Calu3 (cell line): ENCODE measurements around the gene ARHGEF12. TPM values are rescaled to one million over a fixed set of nuclear protein-coding genes. Genes with fewer than 3 reads are reported as not detected.

Source experiments
- BruUV-seq: library from RNA; stranded (reverse); fragments of 400-500 nt; replicated peaks from 2 replicates; lab custom pipeline; 2021; lab: Mats Ljungman, UMichigan
- CTCF ChIA-PET: fragments of 300-600 bp; sonication (Branson Sonifier 250); formaldehyde crosslinking; loops from one replicate; lab custom pipeline; 2022; ENCODE audit warnings: antibody characterized with exemption; lab: Charles Lee
- DNase-seq: peaks from one replicate; pipeline ENCODE4 v3.0.0; 2022
- H3K27ac Mint-ChIP-seq: one replicate; pipeline ENCODE4 v1.8.0; 2022; ENCODE audit warnings: mixed read lengths; ENCODE audit not compliant: unreplicated experiment
- H3K27me3 Mint-ChIP-seq: one replicate; pipeline ENCODE4 v1.8.0; 2022; ENCODE audit warnings: mixed read lengths; ENCODE audit not compliant: unreplicated experiment
- H3K36me3 Mint-ChIP-seq: one replicate; pipeline ENCODE4 v1.8.0; 2022; ENCODE audit warnings: mild to moderate bottlenecking, moderate library complexity, mixed read lengths; ENCODE audit not compliant: insufficient read depth, unreplicated experiment
- H3K4me1 Mint-ChIP-seq: one replicate; pipeline ENCODE4 v1.8.0; 2022; ENCODE audit warnings: mild to moderate bottlenecking, low read depth, mixed read lengths; ENCODE audit not compliant: unreplicated experiment
- H3K4me3 Mint-ChIP-seq: one replicate; pipeline ENCODE4 v1.8.0; 2022; ENCODE audit warnings: mild to moderate bottlenecking, low read depth, moderate library complexity, mixed read lengths; ENCODE audit not compliant: unreplicated experiment
- H3K9me3 Mint-ChIP-seq: one replicate; pipeline ENCODE4 v1.8.0; 2022; ENCODE audit warnings: low read depth, mixed read lengths; ENCODE audit not compliant: unreplicated experiment
- intact Hi-C: fragments of 100-400 bp; cut with micrococcal nuclease; formaldehyde crosslinking; loops from one replicate; pipeline ENCODE4 v1.10.0; 2022; ENCODE audit not compliant: unreplicated experiment
- total RNA-seq: library from RNA; stranded (reverse); gene quantifications from 2 replicates; pipeline ENCODE4 v1.2.3, GENCODE V29; 2022
- TF ChIP-seq, protein P1 (sequence below): fragments of 200-600 bp; IDR thresholded peaks from one replicate; pipeline ENCODE4 v1.8.0; 2022; ENCODE audit warnings: antibody characterized with exemption; ENCODE audit not compliant: unreplicated experiment

ARHGEF12 gene
- total RNA-seq, 1 experiment from 2014 or later, result 50.0 TPM

DNA sequence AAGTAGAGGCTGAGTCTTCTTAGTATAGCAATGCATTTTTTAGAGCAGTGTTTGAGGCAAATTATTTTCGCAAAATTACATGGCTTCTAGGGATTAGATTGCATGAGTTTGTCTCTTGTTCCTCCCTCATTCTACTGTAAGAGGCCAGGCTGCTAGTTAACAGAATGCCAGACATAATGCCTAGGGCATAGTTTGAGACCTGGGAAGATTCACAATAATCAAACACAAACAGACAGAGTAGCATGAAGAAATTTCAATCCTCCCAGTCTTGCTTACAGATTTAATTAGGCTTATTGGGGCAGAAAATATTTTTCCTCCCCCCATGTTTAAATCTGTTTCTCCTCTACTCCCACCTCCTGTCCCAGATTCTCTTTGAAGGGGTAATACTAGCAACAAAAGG lies 48.3 kb downstream of the ARHGEF12 start:
- BruUV-seq, result no TSS peak
- intact Hi-C loops, result no loop called here
- TF ChIP-seq, protein P1, sequence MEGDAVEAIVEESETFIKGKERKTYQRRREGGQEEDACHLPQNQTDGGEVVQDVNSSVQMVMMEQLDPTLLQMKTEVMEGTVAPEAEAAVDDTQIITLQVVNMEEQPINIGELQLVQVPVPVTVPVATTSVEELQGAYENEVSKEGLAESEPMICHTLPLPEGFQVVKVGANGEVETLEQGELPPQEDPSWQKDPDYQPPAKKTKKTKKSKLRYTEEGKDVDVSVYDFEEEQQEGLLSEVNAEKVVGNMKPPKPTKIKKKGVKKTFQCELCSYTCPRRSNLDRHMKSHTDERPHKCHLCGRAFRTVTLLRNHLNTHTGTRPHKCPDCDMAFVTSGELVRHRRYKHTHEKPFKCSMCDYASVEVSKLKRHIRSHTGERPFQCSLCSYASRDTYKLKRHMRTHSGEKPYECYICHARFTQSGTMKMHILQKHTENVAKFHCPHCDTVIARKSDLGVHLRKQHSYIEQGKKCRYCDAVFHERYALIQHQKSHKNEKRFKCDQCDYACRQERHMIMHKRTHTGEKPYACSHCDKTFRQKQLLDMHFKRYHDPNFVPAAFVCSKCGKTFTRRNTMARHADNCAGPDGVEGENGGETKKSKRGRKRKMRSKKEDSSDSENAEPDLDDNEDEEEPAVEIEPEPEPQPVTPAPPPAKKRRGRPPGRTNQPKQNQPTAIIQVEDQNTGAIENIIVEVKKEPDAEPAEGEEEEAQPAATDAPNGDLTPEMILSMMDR, result no peak
- CTCF ChIA-PET, result no interaction called here
- no peaks in the 10 kb centered on the region for H3K27me3 Mint-ChIP-seq
- H3K27ac Mint-ChIP-seq, result no peak overlapping the region
- H3K9me3 Mint-ChIP-seq, result no peaks in the 10 kb centered on the region
- H3K36me3 Mint-ChIP-seq, result no peaks in the 10 kb centered on the region
- H3K4me1 Mint-ChIP-seq, result peaks cover 20% of the 10 kb centered on the region
- H3K4me3 Mint-ChIP-seq, result no peak overlapping the region
- DNase-seq, result no peak

DNA sequence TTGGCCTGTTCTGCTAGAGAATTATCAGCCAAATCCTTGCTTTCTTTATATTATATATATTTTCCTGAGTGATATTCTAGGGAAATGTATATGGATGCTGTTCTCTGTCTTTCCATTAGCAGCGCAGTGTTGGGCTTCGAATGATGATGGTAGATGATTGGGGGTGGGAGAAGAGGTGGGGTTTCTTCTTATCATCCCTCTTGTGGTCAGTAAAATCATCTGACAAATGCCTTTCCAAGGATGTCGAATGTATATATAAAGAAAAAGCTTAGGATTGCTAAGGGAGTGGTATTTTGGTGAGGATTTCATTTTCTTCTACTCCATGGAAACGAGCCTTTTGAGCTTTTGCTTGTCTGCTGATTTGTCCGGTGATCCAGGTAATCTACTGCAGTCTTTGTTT lies 48.9 kb downstream of the ARHGEF12 start:
- peaks cover 26% of the 10 kb centered on the region for H3K4me1 Mint-ChIP-seq
- CTCF ChIA-PET, result no interaction called here
- no peak overlapping the region for H3K4me3 Mint-ChIP-seq
- H3K27ac Mint-ChIP-seq, result no peak overlapping the region
- BruUV-seq, result no TSS peak
- peaks cover 4% of the 10 kb centered on the region for H3K9me3 Mint-ChIP-seq
- intact Hi-C loops, result no loop called here
- TF ChIP-seq, protein P1, result no peak
- H3K36me3 Mint-ChIP-seq, result no peaks in the 10 kb centered on the region
- DNase-seq, result no peak
- no peaks in the 10 kb centered on the region for H3K27me3 Mint-ChIP-seq

DNA sequence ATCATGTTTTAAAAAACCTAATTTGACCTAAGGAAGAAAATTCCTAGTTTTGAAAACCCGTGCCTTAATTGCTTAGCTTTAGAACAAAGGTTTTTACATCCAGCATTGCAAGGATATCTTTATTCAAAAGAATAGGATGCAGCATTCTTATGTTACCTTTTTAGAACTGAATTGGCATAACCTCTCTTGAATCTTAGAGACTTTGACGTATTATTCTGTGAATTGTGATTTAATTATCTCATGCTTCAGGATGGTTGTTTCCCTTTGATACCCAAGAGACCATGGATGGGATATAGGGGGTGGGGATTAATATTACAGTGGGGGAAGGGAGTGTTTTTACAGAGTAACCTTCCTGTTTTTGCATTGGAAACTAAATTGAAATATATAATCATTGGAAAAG lies 49.4 kb downstream of the ARHGEF12 start:
- H3K9me3 Mint-ChIP-seq, result peaks cover 4% of the 10 kb centered on the region
- H3K36me3 Mint-ChIP-seq, result no peaks in the 10 kb centered on the region
- no peak overlapping the region for H3K4me3 Mint-ChIP-seq
- BruUV-seq, result no TSS peak
- CTCF ChIA-PET, result no interaction called here
- intact Hi-C loops, result no loop called here
- no peak for DNase-seq
- H3K4me1 Mint-ChIP-seq, result peaks cover 31% of the 10 kb centered on the region
- TF ChIP-seq, protein P1, result no peak
- no peaks in the 10 kb centered on the region for H3K27me3 Mint-ChIP-seq
- no peak overlapping the region for H3K27ac Mint-ChIP-seq

DNA sequence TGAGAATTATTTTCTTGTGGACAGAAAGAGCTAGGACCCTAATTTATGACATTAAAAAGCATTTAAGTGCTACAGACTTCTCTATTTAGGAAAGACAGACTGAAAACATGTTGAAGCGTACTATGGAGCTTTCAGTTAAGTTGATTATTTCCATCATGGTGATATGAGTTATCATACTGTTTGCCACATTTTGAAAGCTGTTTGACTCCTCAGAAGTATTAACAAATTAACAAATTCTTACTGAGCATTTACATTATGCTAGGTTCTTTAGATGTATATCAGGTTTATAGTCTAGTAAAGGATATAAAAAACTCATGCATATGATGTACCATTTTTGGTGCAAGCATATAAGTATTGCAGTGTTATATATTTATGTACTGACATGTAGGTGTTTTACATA lies 50.1 kb downstream of the ARHGEF12 start:
- peaks cover 4% of the 10 kb centered on the region for H3K9me3 Mint-ChIP-seq
- no TSS peak for BruUV-seq
- TF ChIP-seq, protein P1, result no peak
- no peak overlapping the region for H3K4me3 Mint-ChIP-seq
- H3K4me1 Mint-ChIP-seq, result peaks cover 26% of the 10 kb centered on the region
- DNase-seq, result no peak
- H3K36me3 Mint-ChIP-seq, result no peaks in the 10 kb centered on the region
- CTCF ChIA-PET, result no interaction called here
- intact Hi-C loops, result no loop called here
- no peak overlapping the region for H3K27ac Mint-ChIP-seq
- no peaks in the 10 kb centered on the region for H3K27me3 Mint-ChIP-seq
